GM21576 (cell line): ENCODE measurements around the gene CORO2A.

ENCODE experiments used
- ATAC-seq: cut with Tn5 transposase; IDR thresholded peaks from one replicate; pipeline ENCODE4 v1.9.1; 2021; ENCODE audit warnings: mild to moderate bottlenecking, moderate library complexity; ENCODE audit not compliant: unreplicated experiment

CORO2A gene

DNA sequence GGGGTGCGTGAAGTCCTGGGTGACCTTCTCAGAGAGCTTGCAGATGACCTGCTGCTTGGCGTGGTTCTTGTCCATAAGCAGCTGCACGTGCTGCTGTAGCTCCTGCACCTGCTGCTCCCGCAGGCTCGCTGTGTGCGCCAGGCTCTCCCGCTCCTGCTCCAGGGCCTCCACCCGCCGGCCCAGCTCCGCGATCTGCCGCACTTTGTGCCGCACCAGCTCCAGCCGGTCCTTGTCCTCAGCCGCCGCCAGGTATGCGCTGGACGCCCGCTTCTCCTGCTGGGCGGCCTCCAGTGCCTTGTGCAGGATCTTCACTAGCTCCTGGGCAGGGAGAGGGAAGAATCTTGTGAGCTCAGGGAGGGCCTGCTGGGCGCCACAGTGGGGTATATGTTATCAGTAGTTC is 28.5 kb upstream of the CORO2A start:
- ATAC-seq: no peak

DNA sequence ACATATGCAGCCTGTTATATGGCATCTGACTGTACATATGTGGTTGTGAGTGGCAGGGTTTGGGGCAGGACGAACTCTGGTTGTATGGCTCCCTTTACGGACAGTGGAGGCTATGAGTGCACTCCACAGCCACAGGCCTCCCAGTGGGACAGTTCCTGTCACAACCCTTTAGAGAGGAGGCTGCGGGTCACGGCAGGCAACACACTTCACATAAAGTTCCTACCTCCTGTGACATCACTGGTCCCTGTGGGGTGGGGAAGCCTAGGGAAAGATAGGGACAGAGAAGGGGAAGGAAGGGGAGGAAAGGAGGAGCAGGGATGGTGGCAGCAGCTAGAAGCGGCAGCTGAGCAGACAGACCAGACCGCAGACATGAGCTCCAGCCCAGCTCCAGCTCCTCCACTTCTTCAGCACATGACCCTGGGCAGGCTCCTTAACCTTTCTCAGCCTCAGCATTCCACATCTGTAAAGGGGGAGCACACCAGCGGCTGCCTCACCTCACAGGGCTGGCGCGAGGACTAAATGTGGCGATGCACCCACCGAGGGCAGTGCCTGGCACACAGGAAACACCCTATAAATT is 27.4 kb upstream of the CORO2A start:
- no peak for ATAC-seq

DNA sequence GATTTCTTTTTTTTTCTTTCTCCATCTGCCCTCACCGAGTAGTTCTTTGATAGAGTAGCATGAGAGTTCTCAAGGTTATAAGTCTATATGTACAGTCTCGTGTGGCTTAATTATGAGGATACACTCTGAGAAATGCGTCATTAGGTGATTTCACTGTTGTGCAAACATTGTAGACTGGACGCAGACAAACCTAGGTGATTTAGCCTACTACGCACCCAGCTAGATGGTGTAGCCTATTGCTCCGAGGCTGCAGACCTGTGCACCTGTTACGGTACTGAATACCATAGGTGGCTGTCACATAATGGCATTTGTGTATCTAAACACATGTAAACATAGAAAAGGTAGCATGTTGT is 26.9 kb upstream of the CORO2A start:
- no peak for ATAC-seq

DNA sequence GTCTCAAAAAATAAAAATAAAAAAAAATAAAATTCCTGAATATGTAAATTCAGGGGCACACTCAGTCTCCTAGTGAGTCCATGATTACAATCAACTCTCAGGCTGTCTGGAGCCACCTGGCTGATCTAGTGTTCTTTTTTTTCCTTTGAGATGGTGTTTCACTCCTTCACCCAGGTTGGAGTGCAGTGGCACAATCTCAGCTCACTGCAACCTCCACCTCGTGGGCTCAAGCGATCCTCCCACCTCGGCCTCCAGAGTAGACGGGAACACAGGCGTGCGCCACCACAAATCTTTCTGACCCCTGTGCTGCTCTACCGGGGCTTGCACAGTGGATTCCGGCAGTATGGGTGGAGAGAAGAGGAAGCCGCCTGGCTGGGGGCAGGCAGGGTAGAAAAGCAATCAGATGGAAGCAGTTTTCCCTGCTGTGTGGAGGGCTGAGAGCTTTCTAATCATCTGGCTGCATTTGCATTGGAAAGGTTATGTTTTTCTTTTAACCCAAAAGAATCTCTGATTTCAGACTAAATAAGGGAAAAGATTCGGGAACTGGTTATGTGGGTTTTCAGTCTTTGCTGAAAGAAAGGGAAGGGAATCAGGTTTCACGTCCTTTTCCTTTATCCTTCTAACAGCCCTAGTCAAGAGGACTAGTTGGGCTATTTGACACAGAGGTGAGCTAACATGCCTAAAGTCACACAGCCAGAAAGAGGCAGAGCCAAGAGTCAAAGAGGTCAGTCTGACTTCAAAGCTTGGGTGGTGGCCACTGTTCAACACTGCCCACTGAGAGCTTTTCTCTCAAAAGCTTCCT is 26.3 kb upstream of the CORO2A start:
- no peak for ATAC-seq

DNA sequence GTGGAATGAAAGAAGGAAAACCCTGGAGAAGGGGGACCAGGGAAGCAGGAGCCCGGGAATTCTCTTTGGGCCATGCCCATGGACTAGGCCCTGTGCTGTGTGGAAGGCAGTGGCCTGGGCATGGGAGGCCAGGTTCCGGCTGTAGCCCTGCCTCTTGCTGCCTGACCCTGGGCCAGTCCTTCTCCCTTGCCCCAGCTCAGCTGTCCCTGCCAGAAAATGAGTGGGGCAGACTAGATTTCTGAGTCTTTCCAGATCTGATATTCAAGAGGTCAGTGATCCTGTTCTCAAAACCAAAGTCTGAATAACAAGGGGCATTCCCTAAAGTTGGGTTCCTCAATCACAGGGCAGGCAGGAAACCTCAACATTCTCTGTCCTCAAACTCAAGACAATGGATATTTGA is 24.8 kb upstream of the CORO2A start:
- ATAC-seq: no peak

DNA sequence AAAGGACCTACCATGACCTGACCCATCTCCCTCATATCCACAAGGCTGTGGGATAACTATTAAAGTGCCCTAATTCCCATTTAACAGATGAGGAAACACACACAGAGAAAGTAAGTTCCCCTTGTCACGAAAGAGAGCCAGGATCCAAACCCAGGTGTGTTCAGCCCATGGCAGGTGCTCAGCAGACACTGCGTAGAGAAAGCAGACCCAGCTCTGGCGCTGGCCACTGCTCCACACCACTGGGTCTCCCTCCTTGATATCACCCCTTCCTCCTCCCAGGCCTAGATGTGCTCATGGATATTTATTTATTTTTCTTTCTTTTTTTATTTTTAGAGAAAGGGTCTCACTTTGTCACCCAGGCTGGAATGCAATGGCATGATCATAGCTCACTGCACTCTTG is 24.0 kb upstream of the CORO2A start:
- no peak for ATAC-seq

DNA sequence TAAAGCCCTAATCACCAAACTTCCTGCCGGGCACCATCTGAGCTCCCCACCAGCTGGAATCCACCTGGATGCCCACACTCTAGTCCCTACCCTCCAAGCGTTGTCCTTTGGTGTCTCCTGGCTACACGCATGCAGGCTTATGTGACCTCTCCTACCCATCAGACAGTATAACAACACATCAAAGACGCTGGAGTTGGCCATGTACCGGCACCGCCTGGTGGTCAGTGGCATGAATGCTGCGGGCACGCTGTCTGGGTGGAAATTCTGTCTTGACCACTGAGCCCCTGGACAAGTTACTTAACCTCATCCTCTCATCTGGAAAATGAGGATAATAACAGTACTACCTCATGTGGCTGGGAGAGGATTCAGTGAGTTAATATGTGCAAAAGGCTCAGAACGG is 23.4 kb upstream of the CORO2A start:
- ATAC-seq: no peak

DNA sequence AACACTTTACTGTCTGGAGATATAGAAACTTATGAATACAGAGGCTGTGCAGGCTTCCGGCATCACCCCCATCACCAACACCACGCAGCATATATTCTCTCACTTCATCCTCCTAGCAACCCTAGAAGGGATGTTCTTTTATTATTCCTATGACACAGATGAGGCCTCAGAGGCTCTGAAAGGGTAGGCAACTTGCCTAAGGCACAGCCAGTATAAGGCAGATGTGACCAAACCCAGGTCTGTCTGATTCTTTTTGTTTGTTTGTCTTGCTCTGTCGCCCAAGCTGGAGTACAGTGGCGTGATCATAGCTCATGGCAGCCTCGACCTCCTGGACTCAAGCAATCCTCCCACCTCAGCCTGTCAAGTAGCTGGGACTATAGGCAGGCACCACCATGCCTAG is 22.8 kb upstream of the CORO2A start:
- no peak for ATAC-seq

DNA sequence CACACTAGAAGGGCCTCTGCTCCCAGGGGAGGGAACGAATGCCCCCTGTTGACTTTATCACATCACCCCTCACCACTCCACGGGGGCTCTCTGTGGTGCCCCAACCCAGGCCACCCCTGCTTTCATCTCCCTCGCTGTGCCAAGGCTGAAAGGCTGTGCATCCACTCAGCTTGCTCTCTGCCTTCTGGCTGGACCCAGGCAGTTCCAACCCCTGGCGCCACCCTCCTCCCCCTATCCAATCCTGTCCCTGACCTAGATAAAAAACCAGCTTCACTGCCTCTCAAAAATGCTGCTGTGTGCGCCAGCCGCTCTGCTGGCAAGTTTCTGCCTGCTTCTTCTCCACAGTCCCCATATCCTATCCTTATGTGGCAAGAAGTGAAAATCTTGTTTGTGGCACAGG is 22.4 kb upstream of the CORO2A start:
- ATAC-seq: no peak

DNA sequence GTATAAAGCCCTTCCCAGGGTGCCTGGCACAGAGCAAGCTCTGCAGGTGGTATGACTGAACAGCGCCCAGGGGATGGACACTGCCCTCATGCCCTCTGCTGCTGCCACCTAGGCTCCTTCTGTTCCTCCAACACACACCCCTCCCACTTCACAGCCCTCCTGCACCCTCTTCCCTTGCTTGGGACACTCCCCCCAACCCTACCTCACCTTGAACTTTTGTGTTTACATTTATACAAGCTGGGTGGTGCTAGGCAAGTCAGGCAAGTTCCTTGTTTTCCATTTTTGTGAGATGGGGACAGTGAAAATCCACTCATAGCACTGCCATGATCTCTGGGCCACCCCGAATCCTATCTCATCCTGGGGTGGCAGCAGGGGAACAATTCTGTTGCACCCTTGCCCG is 18.8 kb upstream of the CORO2A start:
- no peak for ATAC-seq

DNA sequence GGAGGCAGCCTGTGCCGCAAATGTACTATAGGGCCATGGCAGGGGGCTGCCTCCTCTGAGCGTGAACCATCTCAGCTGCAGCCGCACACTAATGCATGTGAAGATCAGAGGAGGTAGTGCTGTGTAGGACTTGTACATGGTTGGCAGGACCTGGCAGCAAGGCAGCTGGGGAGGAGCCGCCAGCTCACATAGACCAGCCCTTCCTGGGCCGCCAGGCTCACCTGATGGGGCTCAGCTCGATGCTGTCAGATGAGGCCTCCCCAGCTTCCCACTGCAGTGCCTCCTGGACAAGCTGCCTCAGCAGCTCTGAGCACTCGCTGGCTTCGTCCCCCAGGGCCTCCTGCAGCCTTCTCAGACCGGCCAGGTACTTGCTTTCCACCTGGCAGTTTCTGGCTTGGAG is 18.0 kb upstream of the CORO2A start:
- ATAC-seq: no peak

DNA sequence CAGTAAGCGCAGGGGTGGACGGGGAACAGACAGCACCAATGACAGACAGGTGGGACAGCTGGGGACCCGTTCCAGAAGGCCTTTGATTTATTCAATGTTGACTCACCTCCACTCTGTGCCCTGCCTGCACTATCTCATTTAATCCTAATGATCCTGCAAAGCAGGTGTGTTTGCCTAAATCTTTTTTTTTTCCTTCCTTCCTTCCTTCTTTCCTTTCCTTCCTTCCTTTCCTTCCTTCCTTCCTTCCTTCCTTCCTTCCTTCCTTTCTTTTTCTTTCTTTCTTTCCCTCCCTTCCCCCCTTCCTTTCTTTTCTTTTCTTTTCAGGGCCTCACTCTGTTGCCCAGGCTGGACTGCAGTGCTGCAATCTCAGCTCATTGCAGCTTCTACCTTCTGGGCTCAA is 17.1 kb upstream of the CORO2A start:
- ATAC-seq: no peak

DNA sequence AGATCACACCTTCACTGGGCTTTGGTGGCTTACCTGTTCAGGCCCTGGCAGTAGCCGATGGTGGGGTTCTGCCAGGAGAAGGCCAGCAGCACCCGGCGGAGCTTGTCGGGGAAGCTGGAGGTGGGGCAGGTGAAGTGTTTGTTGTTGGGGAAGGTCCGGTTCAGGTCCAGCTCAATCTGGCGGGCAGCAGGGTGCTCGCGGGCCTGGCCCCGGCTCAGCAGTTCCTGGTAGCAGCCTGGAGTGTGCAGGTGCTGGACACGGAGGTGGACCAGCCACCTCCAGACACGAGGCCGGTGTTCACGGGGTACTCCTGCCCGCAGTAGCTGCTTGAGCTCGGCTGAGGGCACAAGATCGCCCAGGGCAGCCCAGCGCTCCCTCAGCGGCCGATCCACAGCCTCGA is 16.2 kb upstream of the CORO2A start:
- ATAC-seq: no peak

DNA sequence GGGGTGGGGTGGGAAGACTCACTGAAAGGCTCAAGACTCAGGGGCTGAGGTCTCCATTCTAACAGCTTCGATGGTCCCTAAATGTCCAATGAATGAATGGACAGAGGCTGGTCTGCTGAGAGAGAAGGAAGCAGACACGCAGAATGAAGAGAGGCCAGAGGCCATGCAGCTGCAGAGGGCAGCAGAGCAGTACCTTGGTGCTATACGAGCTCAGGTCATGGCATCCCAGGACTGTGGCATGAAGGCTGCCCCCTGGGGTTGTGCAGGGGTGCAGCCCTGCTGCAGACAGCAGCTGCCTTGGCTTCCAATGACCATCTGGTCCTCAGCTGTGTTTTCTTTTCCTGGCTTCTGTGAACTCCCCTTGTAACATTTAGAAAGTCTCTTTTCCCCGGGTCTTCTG is 15.2 kb upstream of the CORO2A start:
- ATAC-seq: no peak

DNA sequence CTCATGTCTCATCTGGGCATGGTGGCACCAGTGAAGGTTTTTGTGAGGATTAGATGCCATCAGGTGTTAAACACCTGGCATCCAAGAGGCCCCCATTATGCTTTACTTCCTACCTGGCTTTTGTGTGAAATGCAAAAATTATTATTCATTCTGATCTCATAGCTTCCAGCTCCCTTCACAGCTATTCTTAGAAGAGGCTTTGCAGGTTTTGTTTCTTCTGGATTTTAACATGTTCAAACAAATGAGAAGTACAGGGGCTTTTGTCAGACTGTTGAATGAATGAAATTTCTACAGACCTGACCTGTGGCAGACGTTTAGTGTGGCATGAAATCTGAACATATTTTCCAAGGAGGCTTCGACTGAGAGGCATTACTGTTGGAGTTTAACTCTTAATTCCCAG is 14.3 kb upstream of the CORO2A start:
- ATAC-seq: no peak

DNA sequence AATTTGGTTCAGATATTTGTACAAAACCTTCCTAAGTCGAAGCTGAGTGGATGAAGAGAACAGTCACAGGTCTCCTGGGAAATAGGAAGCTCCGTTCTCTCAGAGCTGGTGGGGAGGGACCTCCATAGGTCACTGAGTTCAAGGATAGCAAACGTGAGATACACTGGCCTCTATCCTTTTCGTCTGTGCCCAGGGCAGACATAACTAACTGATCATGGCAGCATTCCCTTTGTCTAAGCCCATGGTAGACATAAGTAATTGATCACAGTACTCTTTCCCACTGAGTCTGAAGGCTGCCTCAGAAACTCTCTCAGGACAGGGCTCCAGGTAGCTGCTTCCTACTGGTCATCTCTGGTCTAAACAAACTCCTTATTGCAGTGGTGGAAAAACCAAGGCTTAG is 12.3 kb upstream of the CORO2A start:
- ATAC-seq: no peak

DNA sequence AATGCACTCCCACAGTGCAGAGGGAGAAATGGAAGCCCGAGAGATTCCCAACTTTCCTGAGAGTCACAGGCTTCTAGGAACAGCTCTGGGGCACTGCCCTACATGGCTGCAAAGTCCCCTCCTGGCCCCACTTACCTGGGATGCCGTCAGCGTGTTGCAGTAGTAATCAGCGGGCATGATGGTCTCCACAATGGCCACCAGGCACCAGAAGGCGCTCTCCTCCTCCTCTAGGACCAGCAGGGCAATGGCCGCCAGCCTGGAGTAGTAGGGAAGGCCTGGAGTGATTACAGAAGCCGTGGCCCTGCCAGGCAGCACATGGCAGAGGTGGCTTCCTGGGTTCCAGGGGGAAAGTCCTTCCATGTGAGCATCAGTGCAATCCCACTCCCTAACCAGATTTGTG is 10.7 kb upstream of the CORO2A start:
- ATAC-seq: no peak

DNA sequence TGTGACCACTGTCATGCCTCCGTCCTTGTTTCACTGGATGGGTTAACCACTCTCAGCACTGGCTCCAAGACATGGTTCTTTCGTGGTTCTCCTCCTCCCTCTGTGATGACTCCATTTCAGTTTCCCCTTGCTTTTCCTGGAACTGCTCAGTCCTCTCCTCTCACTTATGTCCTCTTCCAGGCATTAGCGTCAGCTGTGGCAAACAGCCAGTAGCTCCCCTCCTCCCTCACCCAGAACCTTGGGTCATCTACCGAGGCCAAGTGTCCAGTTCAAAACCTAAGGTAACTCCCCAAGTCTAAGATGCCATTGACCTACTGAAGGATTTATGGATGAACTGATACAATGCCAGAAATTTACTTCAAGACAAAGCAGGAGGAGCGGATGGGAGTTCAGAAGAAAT is 9.8 kb upstream of the CORO2A start:
- ATAC-seq: no peak

DNA sequence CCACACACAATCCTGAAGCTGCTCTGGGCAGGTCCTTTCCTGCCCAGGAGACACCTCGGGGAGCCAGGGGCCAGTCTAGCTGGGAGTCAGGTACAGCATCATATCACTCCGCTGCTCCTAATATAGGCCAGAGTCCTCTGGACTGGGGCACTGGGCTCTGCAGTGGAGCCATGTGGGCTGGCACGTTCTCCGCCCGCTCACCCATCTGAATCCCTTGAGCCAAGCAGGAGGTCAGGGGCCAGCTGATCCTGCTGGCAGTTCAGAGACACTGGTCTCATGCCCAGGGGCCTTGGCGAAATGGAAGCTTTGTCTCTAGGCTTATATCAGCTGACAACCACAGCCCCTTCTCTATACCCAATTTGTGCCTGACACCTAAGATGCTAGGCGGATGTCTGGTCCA is 9.3 kb upstream of the CORO2A start:
- no peak for ATAC-seq

DNA sequence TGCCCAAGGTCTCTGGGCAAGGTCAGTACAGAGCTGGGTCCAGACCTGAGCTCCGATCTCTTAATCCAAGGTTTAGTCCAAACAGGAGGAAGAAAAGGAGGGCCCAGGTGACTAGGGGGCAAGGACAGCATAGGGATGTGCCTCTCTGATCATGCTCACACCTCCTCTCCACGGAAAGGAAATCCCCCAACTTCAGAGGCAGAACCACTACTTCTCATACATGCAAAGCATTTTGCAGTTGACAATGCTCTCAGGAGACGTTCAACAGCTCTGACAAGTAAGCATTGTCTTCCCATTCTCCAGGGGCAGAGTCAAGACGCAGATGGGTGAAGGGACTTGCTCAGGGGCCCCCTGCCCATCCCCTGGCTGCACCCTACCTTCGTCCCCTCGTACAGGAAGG is 8.7 kb upstream of the CORO2A start:
- no peak for ATAC-seq

DNA sequence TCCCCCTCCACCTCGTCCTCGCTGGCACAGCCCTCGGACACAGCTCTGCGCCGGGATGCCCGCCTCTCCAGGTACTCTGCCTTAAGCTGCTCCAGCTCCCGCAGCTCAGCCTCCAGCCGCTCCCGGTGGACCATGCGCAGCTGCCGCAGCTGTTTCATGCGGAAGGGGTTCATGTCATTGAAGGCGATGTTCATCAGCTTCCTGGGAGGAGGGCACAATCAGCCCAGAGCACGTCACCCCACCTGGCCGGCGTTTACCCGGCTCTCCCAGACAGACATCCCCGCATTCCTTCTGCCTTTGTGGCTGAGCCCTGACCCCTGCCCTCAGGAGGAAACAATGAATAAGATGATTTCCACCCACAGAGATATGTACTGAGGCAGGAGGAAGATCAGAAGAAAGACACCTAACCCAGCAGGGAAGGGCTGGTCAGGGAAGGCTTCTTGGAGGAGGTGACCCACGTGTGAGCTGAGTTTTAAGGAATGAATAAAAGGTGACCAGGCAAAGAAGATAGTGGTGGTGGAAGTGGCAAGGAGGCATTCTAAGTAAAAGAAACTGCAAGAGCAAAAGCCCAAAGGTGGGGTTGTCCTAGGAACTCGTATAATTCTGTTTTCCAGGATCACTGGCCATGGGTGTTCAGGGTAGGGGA is 7.1 kb upstream of the CORO2A start:
- ATAC-seq: no peak

DNA sequence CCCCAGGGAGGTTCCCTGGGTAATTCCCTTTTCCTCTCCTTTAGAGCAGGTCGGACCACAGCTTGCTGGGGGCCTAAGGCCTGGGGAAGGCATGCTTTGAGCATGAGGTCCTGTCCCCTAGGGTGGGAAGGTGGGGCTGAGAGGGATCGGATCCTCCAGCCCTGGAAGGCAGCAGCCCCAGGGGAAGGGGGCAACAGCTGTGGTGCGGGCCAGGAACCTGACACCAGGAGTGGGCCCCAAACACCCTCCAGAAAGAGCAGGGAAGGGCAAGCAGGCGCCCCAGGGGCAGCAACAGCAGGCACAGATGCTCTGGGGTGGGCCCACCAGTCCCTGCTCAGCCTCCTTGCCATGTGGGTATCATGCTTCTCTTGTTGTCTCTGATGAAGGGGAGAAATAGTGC is 3.2 kb upstream of the CORO2A start:
- ATAC-seq: no peak
